GM19099 (cell line): Measurements from ENCODE around the gene DBF4B.

Experiments used
- POLR2A ChIP-seq: IDR thresholded peaks from 3 replicates; pipeline ENCODE4 v1.6.1; 2011; ENCODE audit warnings: low read depth; ENCODE audit not compliant: insufficient read length; ENCODE audit errors: extremely low read depth

Gene DBF4B

DNA sequence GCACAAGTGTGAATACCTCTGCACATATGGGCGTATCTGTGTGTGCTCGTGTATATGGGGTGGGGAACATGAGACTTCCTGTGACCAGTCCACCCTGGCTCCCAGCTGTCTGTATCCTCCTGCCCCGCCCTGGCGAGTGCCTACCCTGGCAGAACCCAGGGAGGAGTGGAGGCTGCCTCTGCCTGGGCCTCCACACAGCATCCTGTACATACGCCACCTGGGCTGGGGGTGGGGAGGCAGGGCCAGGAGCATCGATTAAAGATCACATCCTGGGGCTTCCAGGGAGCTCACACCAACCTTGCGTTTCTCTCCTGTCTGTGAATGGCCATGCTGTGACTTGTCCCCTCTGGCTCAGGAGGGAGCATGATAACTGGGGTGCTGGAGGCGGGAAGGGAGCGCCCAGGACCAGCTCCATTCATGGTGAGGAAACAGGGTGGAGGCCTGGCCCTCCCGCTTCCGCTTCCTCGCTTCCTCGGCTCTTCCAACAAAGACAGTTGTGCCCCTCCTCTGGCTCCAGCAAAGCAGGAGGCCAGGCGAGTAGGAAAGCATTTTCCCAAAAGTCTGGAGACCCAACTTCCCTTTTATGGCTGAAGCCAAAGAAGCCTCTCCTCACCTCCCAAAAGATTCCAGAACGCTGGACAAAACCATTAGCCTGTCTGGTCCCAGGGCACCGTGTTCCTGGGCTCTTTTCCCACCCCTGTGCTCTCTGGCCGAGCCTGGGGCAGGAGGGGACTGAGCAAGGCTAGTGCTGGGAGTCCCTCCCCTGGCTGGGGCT is 73.3 kb downstream of the DBF4B start:
- no peak for TF ChIP-seq POLR2A

DNA sequence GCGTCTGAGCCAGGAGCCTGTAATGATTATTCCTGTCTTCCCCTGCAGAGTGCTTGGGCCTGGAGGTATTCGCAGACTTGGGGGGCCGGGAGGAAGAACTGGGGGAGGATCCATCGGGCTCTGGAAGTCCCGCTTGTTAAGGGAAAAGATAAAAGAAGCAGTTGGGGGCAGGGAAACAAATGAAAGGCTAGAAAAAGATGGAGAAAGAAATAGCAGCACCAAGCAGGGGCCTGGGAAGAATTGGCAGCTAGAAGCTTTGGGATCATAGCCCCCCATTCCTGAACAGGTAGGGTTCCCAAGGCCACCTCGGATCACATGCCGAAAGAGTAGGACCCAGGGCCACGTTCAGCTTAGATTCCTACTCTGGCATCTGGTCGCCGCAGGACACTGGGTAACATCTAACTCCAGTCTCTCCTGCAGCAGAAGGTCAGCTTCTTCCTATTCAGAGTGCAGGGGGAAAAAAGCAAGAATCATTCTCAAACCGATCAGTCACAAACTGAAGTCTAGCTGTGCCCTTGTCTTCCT is 73.9 kb downstream of the DBF4B start:
- no peak for TF ChIP-seq POLR2A

GRCh38 chr17:44785921-44786320 is 77.5 kb downstream of the DBF4B start:
- no peak for TF ChIP-seq POLR2A

DNA sequence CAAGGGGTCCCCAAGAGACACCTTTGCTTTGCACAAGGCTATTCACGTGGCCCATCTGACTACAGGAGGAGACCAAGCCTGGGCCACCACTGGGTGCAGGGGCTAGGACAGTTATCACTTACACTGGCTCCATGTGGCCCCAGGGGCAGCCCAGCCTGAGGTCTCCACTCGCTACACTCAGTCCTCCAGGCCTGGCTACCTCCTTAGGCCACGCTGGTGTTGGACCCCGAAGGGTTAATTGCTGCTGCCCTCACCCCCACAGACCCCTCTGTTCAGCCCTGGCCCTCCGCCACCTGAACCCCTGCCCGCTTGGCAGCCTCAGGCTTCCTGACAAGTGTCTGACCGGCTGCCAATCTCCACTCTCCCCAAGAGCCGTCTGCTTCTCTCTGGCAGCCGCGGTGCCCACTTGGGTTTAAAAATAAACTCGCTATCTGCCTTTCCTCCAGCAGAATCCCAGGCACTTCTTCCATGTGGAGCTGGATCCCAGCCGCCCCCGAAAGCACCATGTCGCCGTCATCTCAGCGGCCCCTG is 78.2 kb downstream of the DBF4B start:
- TF ChIP-seq POLR2A, result no peak

DNA sequence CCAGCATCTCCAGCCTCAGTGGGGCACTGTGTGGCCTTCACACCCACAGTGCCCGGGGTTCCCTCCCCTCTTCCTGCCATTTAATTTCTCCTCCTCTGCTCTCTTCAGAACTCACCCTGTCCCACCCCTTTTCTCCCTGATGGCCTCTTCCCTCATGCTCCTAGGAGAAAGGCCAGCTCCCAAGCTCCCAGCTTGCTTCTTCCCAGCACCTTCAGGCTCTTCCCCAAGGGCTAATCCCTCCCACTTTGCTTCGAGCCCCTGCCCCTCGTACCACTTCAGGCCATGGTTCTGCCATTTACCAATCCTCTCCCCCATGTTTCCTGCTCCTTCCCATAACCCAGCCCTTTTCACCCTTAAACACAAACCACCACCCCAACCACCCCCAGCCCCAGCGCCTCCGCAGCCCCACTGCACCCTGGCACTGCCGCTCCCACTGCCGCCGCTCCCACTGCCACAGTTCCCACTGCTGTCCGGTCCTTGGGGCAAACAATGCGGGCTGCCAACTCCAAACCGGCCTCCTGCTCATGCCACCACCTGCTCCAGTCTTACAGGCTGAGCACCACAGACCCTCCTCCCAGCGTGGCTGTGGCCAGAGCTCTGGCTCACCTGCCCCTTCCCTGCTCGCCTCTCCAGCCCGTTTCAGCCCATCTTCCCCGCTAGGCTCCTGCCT is 78.9 kb downstream of the DBF4B start:
- TF ChIP-seq POLR2A, result no peak

- TF ChIP-seq POLR2A, result no peak
Observed at GRCh38 chr17:44788139-44788538, 79.7 kb downstream of the DBF4B start.

DNA sequence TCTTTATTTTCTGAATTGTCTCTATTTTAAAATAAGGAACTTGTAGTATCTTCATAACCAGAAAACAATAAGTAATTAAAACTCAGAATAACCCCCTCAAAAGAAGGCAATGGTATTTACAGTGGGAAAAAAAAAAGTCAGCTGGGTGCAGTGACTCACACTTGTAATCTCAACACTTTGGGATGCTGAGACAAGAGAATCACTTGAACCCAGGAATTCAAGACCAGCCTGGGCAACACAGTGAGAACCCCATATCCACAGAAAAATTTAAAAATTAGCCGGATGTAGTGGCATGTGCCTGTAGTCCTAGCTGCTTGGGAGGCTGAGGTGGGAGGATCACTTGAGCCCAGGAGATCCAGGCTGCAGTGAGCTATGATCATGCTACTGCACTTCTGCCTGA is 83.8 kb downstream of the DBF4B start:
- no peak for TF ChIP-seq POLR2A

GRCh38 chr17:44793885-44794842 is 85.7 kb downstream of the DBF4B start:
- TF ChIP-seq POLR2A, result no peak

DNA sequence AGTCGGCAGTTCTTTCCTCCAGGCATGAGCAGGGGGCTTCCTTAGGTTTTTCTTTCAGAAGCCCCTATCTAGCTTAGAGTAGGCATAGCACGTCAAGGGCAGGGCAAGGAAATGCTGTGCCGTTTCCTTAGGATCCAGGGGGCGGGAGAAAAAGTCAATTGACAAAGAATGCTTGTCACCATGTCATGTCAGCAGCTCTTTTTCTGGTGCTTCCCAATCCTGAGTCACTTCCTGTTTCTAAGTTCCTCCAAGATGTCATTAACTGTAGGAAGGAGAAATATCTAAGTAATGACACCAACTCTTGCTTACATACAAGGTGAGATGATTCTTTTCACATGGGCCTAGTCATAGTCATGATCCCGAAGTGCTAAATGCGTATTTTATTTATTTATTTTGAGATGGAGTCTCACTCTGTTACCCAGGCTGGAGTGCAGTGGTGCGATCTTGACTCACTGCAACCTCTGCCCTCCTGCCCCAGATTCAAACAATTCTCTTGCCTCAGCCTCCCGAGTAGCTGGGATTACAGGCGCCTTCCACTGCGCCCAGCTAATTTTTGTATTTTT is 86.5 kb downstream of the DBF4B start:
- TF ChIP-seq POLR2A, result no peak

GRCh38 chr17:44795421-44795820 is 87.0 kb downstream of the DBF4B start:
- TF ChIP-seq POLR2A, result no peak

GRCh38 chr17:44795928-44796327 is 87.5 kb downstream of the DBF4B start:
- no peak for TF ChIP-seq POLR2A

DNA sequence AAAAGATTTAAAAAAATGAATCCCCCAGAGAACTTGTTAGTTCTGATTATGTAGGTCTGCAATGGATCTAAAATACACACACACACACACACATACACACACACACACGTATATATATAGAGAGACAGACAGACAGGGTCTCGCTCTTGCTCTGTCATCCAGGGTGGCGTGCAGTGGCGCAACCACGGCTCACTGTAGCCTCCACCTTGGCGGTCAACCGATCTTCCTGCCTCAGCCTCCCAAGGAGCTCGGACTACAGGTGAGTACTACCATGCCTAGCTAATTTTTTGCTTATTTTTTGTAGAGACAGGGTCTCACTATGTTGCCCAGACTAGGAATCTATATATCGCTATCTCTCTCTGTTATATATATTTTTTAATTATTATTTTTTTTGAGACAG is 88.3 kb downstream of the DBF4B start:
- TF ChIP-seq POLR2A, result no peak

DNA sequence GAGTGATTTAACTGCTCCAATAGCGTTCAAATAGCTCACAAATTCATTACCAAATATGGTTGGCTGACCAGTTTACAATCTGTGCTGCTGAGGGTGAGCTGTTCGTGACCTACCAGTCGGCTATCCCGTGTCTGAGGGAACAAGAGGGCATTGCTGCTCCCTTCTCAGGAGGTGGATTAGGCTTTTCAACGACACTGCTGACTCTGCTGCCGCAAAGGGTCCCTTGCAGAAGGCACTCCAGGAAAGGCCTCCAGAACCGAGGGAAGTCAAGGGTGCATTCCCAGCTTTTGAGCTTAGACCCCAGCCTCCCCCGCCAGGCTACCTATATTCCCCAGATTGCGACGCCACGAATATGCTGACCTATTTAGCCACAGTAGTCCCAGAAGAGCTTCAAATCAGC is 89.3 kb downstream of the DBF4B start:
- no peak for TF ChIP-seq POLR2A

GRCh38 chr17:44798356-44798755 is 89.9 kb downstream of the DBF4B start:
- TF ChIP-seq POLR2A, result no peak
